Stimulated activated CD4-positive, alpha-beta T cell treated with anti-CD3 and anti-CD28 coated beads, Interleukin-1b, Interleukin-23, amount 100 ng/mL, for 4 hours (primary cell): ENCODE measurements around the gene LRRC47.

Experiments used
- DNase-seq, 2 donors: peaks; one replicate each; pipeline ENCODE4 v3.0.0-alpha.2; 2020; ENCODE audit warnings: low read depth in 2 of 2

LRRC47 gene

DNA sequence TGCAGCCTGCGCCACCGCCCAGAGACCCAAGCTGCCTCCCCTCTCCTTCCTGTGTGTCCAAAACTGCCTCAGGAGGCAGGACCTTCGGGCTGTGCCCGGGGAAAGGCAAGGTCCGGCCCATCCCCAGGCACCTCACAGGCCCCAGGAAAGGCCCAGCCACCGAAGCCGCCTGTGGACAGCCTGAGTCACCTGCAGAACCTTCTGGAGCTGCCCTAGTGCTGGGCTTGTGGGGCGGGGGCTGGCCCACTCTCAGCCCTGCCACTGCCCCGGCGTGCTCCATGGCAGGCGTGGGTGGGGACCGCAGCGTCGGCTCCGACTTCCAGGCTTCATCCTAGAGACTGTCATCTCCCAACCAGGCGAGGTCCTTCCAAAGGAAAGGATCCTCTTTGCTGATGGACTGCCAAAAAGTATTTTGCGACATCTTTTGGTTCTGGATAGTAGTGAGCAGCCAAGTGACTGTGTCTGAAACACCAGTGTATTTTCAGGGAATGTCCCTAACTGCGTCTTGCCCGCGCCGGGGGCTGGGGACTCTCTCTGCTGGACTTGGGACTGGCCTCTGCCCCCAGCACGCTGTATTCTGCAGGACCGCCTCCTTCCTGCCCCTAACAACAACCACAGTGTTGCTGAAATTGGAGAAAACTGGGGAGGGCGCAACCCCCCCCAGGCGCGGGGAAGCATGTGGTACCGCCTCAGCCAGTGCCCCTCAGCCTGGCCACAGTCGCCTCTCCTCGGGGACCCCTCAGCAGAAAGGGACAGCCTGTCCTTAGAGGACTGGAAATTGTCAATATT is 63.0 kb downstream of the LRRC47 start:
- DNase-seq = no peak

- DNase-seq = no peak
Observed at GRCh38 chr1:3732434-3733093, 63.7 kb downstream of the LRRC47 start.

GRCh38 chr1:3731583-3732433 is 64.5 kb downstream of the LRRC47 start:
- no peak for DNase-seq

- no peak for DNase-seq
Observed at GRCh38 chr1:3730543-3731247, 65.6 kb downstream of the LRRC47 start.

DNA sequence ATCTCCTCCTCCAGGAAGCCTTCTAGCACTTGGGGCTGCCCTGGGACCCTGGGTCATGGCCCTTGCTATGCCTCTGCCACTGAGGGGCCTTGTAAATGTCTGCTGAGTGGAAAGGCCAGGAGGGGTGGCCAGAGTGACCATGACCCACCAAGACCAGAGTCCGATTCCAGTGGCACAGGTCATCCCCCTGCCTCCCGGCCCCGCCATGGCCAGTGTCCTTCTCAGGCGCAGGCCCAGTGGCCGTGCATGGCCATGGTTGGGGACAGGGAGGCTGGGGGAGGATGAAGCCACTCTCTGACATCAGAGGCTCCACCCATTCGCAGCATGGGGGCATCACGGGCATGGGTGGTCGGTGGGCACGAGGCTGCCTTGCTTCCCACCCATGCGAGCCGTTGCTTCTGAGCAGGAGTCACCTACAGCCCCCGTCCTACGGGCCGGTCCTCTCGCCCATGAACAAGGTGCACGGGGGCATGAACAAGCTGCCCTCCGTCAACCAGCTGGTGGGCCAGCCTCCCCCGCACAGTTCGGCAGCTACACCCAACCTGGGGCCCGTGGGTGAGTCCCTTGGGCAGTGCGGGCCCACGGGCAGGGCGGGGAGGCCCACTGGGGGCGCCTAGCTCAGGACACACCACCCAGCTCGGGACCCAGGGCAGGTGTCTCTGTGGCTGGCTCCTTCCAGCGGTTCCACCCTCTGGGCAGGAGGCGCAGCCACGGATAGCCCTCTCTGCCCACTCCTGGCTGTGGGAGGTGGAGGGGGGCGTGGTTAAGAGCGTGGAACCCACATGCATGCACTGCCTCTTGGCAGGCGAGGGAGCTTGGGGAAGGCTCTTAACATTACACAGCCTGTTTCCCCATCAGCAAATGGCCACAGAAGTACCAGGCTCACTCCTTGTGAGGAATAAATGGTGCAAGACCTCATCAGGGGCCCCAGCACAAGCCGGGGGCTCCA is 66.4 kb downstream of the LRRC47 start:
- DNase-seq = no peak
